K562 (cell line): ENCODE measurements around the gene SIRT4. TPM values are rescaled to one million over a fixed set of nuclear protein-coding genes. Genes with fewer than 3 reads are reported as not detected.

Experiments used
- BCLAF1 ChIP-seq, 2 experiments: fragments of 450-650 bp in 1 of 2; IDR thresholded peaks; 2 replicates each; pipeline ENCODE4 v1.6.1; 2011 to 2017; ENCODE audit warnings: low read depth in 2 of 2, antibody characterized with exemption in 1 of 2, borderline replicate concordance in 1 of 2, low read length in 1 of 2, mild to moderate bottlenecking in 1 of 2, mixed read lengths in 1 of 2; ENCODE audit not compliant: control insufficient read depth in 1 of 2
- CLOCK ChIP-seq: fragments of 250-450 bp; sonication (Bioruptor Pico); IDR thresholded peaks from 2 replicates; pipeline ENCODE4 v1.4.0; 2020; ENCODE audit warnings: mild to moderate bottlenecking, moderate library complexity, borderline replicate concordance
- FOXA1 ChIP-seq: fragments of 450-650 bp; IDR thresholded peaks from 2 replicates; pipeline ENCODE4 v1.6.1; 2016; ENCODE audit warnings: mild to moderate bottlenecking, borderline replicate concordance
- NBN ChIP-seq: fragments of 450-650 bp; IDR thresholded peaks from 2 replicates; pipeline ENCODE4 v1.6.1; 2016; ENCODE audit warnings: low read depth, mild to moderate bottlenecking
- RBFOX2 ChIP-seq: fragments of 200-400 bp; formaldehyde crosslinking; IDR thresholded peaks from 2 replicates; pipeline ENCODE4 v1.6.1; 2017; ENCODE audit warnings: low read depth, mild to moderate bottlenecking, low read length, moderate library complexity
- RFX7 ChIP-seq: fragments of 250-450 bp; sonication (Bioruptor Pico); IDR thresholded peaks from 2 replicates; pipeline ENCODE4 v1.5.1; 2021; ENCODE audit warnings: mild to moderate bottlenecking
- SNIP1 ChIP-seq: fragments of 450-650 bp; IDR thresholded peaks from 2 replicates; pipeline ENCODE4 v1.7.1; 2017; ENCODE audit warnings: low read depth, mild to moderate bottlenecking
- TCF7L2 ChIP-seq: fragments of 150-350 bp; IDR thresholded peaks from 2 replicates; pipeline ENCODE4 v1.6.1; 2016; ENCODE audit warnings: low read depth, mild to moderate bottlenecking, low read length, moderate library complexity
- ZKSCAN3 ChIP-seq: fragments of 250-450 bp; sonication (Bioruptor Pico); IDR thresholded peaks from 2 replicates; pipeline ENCODE4 v1.4.0; 2020
- ZKSCAN8 ChIP-seq: fragments of 200-800 bp; sonication (Bioruptor generic); IDR thresholded peaks from 2 replicates; pipeline ENCODE4 v1.6.1; 2016; ENCODE audit warnings: missing genetic modification characterization, missing compliant biosample characterization
- ZNF224 ChIP-seq: sonication (generic); formaldehyde crosslinking; IDR thresholded peaks from 2 replicates; pipeline ENCODE4 v1.8.0; 2022; ENCODE audit warnings: mild to moderate bottlenecking, missing genetic modification reagents
- polyA plus RNA-seq, 8 experiments: library from polyadenylated mRNA; depleted of rRNA in 4 of 8; stranded (reverse) in 5 of 8; unstranded in 3 of 8; fragments of >200 nt; fragmentation: Nextera tagmentation in 2 of 8; fragmentation: Illumina TruSeq in 1 of 8; extraction: Ambion mirVana in 2 of 8; extraction: Trizol in 1 of 8; gene quantifications; 2 replicates each; pipeline versions ENCODE4 v1.2.1 to v1.2.3, GENCODE V29; 2011 to 2014; ENCODE audit warnings: inconsistent platforms in 1 of 8, missing spikeins in 1 of 8
- total RNA-seq, 7 experiments: library from RNA; depleted of rRNA in 6 of 7; stranded (reverse); fragments of >200 nt in 6 of 7; fragmentation: Illumina TruSeq in 2 of 7; extraction: Trizol in 2 of 7; gene quantifications; 2 replicates each; pipeline versions ENCODE4 v1.2.1 to v1.2.3, GENCODE V29; 2011 to 2021; ENCODE audit warnings: low replicate concordance in 1 of 7

Gene SIRT4
- total and polyA plus RNA-seq, 9 of the 15 experiments (the other 6 are each of a cell fraction or from before 2014, with no cell fraction given) = 0.86 to 5.2 (median 2.4) TPM

DNA sequence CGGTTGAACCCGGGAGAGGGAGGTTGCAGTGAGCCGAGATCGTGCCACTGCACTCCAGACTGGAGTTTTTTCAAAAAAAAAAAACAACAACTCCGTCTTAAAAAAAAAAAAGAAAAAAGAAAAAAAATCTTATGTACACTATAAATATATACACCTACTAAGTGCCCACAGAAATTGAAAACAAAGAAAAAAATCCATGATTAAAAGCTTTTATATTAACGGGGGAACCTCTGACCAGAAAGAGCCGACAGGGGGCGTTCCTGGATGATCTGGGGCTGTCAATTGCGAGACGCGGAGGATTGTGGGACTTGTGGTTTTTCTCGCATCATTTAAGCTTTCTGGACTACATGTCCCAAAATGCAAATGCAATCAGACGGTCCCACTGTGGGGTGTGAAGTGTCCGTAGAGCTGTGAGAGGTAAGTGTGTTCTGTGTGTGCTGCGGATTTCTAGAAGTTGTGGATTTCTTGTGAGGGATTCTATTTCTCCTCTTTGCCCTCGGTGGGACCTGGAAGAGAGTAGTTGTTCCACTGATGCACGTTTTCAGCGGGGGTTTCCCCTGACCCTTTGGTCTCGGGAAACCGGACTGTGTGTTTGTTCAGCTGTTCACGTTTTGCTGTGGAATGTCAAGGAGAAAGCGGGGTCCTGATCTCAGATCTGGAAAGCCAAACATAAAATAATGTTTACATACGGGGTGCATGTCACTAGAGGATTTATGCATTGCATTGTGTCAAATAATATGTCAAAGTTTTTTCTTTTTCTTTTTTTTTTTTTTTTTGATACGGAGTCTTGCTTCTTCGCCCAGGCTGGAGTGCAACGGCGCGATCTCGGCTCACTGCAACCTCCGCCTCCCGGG lies at the start of gene SIRT4 (continued):
- peak in 1 of 2 experiments; percentile 96; a peak in 2 of 4 replicates for TF ChIP-seq BCLAF1 (IDR thresholded peaks at IDR 0.05; ENCODE audit: borderline replicate concordance in 1 of 2, control insufficient read depth in 1 of 2, low read depth in 2 of 2, low read length in 1 of 2)
- no peak; the same call in 1 of the 2 replicates for TF ChIP-seq ZKSCAN8 (CRISPR knock-in tag)
- TF ChIP-seq NBN = peak; percentile 74
- TF ChIP-seq RBFOX2 = 0 out of 2 replicates have a peak, but pooled peaks have one; percentile 34
- no peak for TF ChIP-seq SNIP1
- no peak for TF ChIP-seq ZNF224 (CRISPR knock-in tag)
- no peak for TF ChIP-seq ZKSCAN3 (CRISPR knock-in tag)
- no peak for TF ChIP-seq RFX7
- peak; percentile 95 for TF ChIP-seq FOXA1
- no peak for TF ChIP-seq CLOCK (CRISPR knock-in tag)
- TF ChIP-seq TCF7L2 = peak; percentile 88
